NCI-H1436 treated with DMSO at 0.1 percent for 48 hours (cell line): Measurements from ENCODE around the gene ANLN.

Experiments
- DNase-seq: peaks from one replicate; lab custom pipeline; 2025; lab: John Stamatoyannopoulos, UW

ANLN gene, protein sequence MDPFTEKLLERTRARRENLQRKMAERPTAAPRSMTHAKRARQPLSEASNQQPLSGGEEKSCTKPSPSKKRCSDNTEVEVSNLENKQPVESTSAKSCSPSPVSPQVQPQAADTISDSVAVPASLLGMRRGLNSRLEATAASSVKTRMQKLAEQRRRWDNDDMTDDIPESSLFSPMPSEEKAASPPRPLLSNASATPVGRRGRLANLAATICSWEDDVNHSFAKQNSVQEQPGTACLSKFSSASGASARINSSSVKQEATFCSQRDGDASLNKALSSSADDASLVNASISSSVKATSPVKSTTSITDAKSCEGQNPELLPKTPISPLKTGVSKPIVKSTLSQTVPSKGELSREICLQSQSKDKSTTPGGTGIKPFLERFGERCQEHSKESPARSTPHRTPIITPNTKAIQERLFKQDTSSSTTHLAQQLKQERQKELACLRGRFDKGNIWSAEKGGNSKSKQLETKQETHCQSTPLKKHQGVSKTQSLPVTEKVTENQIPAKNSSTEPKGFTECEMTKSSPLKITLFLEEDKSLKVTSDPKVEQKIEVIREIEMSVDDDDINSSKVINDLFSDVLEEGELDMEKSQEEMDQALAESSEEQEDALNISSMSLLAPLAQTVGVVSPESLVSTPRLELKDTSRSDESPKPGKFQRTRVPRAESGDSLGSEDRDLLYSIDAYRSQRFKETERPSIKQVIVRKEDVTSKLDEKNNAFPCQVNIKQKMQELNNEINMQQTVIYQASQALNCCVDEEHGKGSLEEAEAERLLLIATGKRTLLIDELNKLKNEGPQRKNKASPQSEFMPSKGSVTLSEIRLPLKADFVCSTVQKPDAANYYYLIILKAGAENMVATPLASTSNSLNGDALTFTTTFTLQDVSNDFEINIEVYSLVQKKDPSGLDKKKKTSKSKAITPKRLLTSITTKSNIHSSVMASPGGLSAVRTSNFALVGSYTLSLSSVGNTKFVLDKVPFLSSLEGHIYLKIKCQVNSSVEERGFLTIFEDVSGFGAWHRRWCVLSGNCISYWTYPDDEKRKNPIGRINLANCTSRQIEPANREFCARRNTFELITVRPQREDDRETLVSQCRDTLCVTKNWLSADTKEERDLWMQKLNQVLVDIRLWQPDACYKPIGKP

DNA sequence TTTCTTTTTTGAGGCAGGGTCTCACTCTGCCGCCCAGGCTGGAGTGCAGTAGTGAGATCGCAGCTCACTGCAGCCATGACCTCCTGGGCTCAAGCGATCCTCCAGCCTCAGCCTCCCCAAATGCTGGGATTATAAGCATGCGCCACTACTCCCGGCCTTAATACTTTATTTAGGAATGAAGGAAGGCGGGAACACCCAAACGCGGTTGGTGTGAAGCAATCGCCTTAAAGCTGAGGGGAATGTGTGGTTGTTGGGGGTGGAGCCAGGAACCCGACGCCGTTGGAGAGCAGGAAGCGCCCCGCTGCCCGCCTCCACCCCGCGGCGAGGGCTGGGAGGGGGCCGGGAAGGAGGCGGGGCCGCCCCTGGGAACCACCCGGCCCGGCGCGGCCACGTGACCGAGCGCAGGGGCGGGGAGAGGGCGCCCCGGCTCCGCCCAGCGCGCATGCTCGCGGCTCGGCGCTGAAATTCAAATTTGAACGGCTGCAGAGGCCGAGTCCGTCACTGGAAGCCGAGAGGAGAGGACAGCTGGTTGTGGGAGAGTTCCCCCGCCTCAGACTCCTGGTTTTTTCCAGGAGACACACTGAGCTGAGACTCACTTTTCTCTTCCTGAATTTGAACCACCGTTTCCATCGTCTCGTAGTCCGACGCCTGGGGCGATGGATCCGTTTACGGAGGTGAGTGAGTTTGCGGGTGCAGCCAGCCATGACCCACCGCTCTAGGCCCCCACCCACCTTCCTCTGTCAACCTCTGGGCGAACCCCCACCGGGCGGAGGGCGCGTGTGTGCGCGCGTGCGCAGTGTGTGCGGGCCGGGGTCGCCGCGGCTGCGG lies at the start of gene ANLN:
TSS of gene ANLN (plus strand) at position 492 of the 828 bp plus-strand sequence. CDS start at position 657, 165 bp downstream.
- peak; percentile 59 for DNase-seq

- no peak for DNase-seq
Measured at GRCh38 chr7:36343548-36343947, 46.1 kb upstream of the ANLN start.

GRCh38 chr7:36344622-36345021 lies 45.0 kb upstream of the ANLN start:
- no peak for DNase-seq

GRCh38 chr7:36346260-36346831 lies 43.3 kb upstream of the ANLN start:
- DNase-seq: no peak

DNA sequence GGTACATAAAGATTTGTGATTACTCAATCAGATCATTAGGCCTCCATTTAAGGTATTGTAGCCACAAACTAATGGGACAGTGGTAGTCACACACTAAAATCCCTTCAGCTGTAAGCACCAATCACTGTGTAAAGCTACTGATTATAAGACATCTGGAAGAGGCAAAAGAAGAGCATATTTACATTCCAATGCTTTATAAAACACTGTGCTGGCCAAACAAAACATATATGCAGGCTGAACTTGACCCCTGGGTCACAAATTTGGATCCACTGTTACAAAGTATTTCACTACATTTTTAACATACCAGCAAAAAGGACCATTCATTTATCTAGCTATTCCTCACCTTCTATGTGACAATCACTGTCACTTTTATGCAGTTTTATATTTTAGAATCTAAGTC lies 41.4 kb upstream of the ANLN start:
- DNase-seq: no peak

- no peak for DNase-seq
Measured at GRCh38 chr7:36348771-36349170, 40.9 kb upstream of the ANLN start.

GRCh38 chr7:36349626-36350025 lies 40.0 kb upstream of the ANLN start:
- no peak for DNase-seq

GRCh38 chr7:36355490-36355889 lies 34.2 kb upstream of the ANLN start:
- no peak for DNase-seq

DNA sequence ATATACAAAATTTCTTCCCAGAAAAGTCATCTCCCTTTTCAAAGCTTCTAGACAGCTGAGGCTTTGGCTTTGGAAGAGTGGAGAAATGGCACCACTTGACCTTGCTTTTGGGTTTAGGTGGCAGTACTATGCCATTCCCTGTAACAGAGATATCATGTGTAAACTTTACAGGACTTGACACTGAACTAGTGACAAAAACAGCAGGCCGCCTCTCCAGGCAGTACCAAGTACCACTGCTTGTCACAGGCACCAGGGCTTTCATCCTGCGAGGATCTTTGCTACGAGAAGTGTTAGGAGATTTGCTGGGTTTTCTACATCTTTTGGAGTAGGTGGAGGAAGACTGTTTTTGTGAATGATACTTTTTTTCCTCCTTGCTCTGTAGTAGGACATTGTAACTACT lies 32.6 kb upstream of the ANLN start:
- no peak for DNase-seq

DNA sequence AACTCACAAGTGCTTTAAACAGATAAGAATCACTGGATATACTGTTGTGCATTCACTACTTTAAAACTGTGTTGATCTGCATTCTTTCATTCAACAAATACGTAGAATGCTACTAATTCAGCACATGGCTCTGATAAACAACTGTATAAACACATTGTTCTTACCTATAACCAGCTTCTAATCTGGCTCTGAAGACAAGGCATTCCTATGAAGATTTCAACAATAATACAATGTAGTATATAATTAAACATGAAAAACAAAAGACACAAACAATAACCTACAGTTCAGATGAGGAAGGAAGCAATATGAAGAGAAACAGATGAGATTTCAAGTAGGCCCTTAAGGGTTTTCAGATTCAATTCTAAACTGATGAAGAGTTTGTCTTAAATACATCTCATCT lies 31.1 kb upstream of the ANLN start:
- DNase-seq: no peak

GRCh38 chr7:36360244-36360643 lies 29.4 kb upstream of the ANLN start:
- DNase-seq: no peak

DNA sequence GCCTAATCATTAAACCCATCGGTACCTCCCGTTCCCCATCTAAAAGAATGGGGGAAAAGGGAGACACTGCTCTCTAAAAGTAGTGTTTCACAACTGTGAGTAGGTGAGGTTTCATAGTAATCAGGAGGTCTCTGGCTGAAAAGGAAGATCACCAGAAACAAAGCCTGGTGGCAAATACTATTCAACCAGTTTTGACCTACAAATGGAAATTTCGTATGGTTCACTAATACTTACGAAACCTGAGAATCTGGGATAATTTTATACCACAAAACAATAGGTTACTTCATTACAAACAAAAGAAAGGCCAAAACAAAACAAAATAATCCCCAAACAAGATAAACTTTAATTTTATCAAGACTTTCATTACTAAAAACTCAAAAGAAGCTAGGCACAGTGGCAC lies 28.4 kb upstream of the ANLN start:
- DNase-seq: no peak

DNA sequence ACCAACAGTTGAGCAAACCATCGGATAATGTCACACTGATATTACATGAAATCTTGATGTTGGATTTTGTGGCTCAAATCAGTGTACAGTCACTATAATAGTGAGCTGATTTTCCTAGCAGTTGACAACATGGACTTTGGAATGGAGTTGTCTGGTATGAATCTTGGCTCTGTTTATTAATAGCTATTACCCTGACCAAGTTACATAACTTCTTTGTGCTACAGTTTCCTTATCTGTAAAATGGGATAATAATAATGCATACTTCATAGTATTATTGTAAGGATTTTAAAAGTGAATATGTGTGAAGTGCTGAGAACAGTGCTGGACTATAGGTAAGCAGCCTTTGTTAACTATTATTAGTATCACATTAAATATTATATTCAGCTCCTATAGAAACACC lies 26.1 kb upstream of the ANLN start:
- no peak for DNase-seq

DNA sequence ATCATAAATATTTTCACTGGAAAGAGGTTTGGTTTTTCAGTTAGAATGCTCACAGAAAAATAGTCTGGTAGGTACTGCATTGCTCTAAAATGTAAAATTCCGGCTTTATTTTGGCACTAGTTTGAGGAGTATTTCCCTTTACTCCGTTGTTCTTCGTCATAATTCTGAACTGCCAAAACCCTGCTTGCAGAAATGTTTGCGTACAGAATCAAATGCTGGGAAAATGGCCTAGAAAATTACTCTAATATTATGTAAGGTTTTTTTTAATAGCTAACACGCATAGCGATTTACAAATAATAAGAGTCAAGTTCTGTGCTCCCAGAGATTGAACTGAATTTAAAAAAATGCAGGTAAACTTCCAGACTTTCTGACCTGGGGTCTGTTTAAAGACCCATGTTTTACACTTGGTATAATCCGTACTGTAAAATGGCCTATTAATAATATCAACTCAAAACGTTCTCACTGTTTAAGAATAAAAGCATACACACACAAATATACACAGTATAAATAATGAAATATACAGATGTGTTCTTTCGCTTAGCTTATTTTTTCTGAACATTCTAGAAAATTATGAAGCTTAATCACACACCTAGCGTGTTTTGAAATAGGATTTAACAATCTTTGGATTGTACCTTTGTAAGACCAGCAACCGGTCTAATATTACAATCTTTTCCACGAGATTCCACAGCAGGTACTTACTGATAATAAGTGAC lies 23.5 kb upstream of the ANLN start:
- DNase-seq: no peak

DNA sequence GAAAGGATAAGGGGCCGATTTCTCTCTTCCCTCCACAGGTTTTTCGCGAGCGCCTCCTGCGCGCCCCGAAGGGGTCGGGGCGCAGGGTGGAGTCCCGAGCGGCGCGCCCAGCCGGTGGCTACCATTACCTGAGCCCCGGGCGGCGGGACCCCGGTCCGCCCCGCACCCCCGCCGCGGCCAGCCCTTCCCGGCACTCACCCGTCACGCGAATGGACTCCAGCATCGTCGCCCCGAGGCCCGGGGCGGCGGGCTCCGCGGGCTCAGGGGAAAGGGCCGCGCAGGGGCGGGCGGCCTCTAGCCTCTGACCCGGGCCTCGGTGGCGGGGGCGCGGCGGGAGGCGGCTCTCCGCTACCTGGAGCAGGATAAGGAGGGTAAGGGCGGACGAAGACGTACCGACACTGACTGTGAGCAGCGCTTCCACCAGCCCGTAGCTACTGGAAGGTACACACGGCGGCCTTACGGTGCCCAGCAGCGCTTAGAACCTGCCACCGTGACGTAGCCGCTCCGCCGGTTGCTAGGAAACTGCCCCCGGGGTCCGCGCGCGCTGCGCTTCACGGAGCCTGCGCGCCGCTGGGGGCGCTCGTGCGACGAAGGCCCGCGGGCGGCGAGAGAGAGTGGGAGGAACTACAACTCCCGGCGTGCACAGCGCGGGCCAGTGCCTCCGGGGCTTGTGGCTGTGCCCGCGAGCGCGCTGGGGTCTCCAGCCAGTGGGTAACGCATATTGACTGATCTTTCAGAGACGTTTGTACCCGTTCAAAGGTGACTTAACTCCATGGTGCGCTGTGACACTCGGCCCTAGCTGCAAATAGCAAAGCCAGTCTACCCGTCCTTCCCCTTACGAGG lies 22.7 kb upstream of the ANLN start:
- peak; percentile 61 for DNase-seq

DNA sequence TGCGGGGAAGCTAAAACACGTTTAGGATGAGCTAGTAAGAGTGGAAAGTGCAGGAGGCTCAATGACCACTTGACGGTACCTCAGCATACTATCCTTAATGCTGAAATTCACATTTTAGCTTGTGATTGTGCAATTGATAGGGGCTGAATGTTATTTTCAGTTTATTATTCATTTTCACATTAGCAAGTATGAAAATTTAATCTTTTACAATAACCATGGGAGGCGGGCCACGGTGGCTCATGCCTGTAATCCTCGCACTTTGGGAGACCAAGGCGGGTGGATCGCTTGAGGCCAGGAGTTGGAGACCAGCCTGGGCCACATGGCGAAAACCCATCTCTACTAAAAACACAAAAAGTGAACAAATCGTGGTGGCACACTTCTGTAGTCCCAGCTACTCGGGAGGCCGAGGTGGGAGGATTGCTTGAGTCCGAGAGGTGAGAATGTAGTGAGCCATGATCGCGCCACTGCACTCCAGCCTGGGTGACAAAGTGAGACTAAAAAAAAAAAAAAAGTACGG lies 22.0 kb upstream of the ANLN start:
- DNase-seq: no peak

DNA sequence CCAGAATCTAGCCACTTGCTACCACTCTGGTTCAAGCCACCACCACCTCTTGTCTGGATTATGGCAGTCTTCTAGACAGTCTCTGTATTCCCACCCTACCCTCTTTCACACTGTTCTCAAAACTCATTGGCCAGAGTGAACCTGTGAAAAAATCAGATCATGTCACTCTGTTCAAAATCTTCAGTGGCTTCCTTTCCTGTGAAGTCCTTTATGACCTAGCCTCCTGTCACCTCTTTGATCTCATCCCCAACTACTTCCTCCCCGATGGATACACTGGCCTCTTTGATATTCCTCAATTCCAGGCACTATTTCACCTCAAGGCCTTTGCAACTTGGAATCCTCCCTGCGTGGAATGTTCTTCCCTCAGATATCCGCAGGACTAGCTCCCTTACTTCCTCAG lies 21.2 kb upstream of the ANLN start:
- no peak for DNase-seq

GRCh38 chr7:36369171-36369570 lies 20.5 kb upstream of the ANLN start:
- no peak for DNase-seq

GRCh38 chr7:36370046-36370445 lies 19.6 kb upstream of the ANLN start:
- no peak for DNase-seq

DNA sequence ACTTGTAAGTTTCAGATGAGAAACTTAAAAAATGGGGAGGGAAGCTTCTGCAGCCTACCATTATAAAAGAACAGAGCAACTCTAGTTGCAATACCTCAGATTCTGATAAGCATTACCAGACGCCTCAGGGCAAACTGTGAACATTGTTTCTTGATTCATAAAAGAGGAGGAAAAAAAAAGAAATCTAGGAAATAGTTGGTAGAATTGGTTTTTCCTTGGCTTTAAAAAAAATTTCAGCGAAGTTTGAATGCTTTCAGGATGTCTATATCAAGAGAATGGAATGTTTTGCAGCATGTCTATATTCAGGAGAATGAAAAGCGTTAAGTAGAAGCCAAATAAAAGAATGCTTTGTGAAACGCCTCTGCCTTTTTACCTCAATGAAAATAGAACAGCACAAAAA lies 17.5 kb upstream of the ANLN start:
- DNase-seq: no peak
